GM21619 (cell line): Measurements from ENCODE around the gene DBI.
A peak's percentile ranks its signal among the peaks of the same experiment; 100 is the strongest.
"Not testable (repeated sequence)": the region's sequence is repeated elsewhere in the genome, so short reads cannot be mapped to it uniquely, and the experiment has no call there.

Experiments
- ATAC-seq: cut with Tn5 transposase; IDR thresholded peaks from one replicate; pipeline ENCODE4 v1.9.1; 2021; ENCODE audit not compliant: unreplicated experiment

DBI gene

DNA sequence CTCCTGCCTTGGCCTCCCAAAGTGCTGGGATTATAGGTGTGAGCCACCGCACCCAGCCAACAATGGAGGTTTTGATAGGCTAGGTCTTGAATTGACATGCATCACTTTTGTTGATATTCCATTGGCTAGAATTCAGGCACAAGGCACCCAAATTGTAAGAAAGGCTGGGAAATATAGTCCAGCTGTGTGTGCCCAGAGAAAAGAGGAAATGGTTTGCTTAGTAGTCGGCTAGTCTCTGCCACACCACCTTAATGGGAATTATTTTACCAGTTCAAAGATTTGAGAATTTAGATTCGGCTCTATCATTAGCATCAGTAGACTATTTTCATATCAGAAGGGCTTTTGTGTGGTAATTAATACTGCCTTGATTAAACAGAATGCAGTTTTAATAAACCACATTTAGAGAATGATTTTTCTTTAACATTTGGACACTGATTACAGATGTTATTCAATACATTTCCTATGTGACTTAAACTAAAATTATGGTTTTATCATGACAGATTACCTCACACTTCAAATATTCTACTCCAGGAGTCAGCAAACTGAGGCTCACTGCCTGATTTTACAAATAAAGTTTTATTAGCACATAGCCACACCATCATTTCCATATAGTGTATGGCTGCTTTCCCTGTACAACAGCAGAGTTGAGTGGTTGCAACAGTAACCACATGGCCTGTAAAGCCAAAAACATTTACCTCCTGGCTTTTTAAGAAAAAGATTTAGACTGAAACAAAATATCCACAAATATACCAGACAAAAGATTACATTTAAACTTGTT, 27.4 kb downstream of the DBI start:
- ATAC-seq = no peak

- no peak for ATAC-seq
Observed at GRCh38 chr2:119397196-119397595, 30.4 kb downstream of the DBI start.

DNA sequence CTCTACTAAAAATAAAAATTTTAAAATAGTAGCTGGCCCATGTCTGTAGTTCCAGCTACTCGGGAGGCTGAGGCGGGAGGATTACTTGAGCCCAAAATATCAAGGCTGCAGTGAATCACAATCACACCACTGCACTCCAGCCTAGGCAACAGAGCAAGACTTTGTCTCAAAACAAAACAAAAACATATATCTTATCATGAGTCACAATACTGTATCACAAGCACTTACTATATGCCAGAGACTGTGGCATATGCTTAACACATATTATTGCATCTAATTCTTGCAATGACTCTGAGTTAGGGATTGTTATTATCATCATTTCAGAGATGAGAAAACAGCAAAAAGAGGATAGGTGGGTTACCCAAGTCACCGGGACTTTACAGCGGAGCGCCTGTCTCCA, 35.3 kb downstream of the DBI start:
- no peak for ATAC-seq

GRCh38 chr2:119402645-119403560, 36.1 kb downstream of the DBI start:
- no peak for ATAC-seq

DNA sequence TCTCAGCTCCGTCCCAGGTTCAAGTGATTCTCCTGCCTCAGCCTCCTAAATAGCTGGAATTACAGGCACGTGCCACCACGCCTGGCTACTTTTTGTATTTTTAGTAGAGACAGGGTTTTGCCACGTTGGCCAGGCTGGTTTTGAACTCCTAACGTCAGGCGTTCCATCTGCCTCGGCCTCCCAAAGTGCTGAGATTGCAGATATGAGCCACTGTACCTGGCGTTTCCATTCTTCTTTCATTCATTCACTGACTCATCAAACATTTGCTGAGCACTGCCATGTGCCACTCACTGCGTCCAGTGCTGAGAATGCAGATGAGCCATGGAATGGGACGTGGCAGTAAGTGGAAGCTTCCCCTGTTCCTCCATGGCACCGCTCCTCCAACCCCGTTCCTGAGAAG, 36.8 kb downstream of the DBI start:
- ATAC-seq = not testable (repeated sequence)

DNA sequence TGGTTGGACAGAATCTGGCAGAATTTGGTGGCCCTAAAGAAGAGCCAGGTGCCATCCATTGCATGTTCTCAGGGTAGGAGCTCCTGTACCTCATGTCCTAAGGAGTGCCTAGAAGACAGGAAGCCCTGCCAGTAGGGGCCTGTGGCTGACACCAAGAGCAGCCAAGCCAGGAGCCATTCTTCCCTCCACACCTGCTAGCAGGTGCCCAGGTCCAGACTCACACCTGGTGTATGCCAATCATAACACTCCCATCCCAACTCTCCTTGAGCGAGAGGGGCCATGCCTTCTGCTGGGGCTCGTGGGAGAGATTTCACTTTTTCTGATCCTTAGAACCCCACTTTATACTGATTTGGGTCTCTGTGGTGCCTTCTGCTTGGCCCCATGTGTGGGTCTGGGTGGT, 38.4 kb downstream of the DBI start:
- no peak for ATAC-seq

DNA sequence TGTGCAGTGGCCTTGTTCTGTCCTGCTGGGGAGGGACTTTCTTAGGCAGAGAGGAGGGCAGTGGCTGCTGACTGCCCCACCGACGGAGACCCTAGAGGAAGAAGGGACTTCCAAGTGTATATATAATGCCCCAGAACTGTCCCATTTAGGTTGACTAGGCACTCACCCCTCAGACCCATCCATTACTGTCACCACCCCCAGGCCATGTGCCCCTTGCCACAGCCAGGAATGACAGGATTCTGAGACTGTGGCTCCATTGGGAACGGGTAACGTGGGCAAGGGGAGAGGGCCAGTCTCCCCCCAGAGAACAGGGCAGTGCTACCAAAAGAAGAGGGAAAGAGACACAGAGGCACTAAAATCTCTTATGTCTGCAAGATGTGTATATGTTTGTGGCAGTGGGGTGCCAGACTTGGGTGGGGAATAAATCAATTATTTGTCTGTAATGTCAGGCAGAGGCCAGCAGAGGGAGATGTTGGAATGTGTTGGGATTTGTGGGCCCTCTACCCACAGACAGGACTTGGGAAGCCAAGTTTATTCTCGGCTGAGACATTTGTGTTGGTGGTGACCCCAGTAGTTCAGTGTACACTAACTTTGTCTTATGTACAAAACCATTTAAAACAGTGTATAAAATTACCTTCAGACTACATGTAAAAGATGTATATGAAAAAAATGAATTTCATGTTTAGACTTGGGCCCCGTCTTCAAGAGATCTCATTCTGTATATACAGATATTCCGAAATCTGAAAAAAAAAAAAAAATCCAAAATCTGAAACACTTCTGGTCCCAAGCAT, 40.8 kb downstream of the DBI start:
- ATAC-seq = peak; percentile 65

GRCh38 chr2:119408221-119408619, 41.4 kb downstream of the DBI start:
- no peak for ATAC-seq

- no peak for ATAC-seq
Observed at GRCh38 chr2:119409506-119409905, 42.7 kb downstream of the DBI start.

DNA sequence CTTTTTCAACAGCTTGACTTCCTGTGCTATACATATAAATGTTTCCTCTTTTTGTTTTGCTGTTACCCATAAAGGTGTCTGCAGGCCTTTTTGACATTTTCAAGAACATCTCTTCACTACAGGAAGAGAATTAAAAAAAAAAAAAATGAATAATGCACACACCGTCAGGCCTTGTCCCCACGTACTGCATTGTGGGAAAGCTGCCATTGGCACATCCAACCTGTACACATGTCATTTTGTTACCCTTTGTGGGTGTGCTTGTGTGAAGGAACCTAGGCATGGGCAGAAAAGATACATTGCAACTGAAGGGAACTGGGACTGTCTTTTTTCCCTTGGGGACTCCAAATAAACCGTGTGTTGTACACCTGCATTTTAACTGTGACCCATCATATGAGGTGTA, 48.1 kb downstream of the DBI start:
- no peak for ATAC-seq

DNA sequence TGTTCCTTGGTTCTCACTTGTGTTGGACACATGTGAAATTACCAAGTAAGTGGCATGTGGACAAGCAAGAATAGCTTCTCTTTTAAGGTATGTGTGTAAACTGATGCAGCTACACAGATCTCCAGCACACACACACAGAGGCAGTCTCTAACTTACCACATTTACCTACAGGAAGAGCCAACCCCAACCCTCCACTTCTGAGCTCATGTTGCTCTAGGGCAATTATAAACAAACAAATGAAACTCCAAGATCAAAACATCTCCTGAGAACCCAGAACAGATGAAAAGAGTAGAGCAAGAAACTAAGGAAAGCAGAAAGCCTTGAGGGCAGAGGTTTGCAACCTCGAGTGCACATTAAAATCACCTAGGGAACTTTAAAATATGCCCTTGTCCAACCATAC, 48.9 kb downstream of the DBI start:
- no peak for ATAC-seq

- ATAC-seq = peak; percentile 65
Observed at GRCh38 chr2:119416299-119416923, 49.6 kb downstream of the DBI start.

GRCh38 chr2:119417908-119418307, 51.1 kb downstream of the DBI start:
- no peak for ATAC-seq

DNA sequence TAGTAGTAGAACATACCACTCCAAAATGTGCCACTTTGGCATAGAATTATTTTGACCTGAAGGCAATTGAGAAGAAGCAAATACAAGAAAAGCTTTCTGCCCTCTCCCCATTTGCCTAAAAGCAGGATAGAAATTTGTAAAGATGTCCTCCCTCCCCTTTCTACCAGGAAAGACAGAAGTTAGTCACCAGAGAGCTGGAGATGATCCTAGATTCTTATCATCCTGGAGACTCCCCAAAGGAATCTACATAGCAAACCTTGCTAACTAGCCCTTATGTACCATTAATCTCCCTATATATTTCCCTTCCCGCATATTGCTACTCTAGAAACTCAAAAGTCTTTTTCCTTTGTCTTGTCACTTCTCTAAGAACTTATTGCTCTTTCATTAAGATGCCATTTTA, 52.3 kb downstream of the DBI start:
- ATAC-seq = no peak

GRCh38 chr2:119419803-119420508, 53.2 kb downstream of the DBI start:
- no peak for ATAC-seq

DNA sequence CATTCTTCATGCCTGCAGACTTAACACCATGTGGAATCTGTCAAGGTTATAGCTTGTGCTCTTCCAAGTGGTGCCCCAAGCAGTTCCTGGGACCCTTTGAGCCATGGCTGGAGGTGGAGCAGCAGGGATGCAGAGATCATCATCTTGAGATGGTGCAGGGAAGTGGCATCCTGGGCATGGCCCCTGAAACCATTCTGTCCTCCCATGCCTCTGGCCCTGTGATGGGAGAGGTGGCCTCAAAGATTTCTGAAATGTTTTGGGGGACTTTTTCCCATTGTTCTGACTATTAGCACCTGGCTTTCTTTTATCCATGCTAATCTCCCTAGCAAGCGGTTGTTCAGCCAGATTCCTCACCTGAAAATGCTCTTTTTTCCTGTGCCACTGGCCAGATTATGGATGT, 54.5 kb downstream of the DBI start:
- no peak for ATAC-seq

GRCh38 chr2:119421741-119422140, 55.0 kb downstream of the DBI start:
- ATAC-seq = no peak
